SK-N-SH (cell line): ENCODE measurements around the gene TINAG. TPM values are rescaled to one million over a fixed set of nuclear protein-coding genes. Genes with fewer than 3 reads are reported as not detected.

Experiments used
- CTCF ChIA-PET: fragments of 300-600, 350-600 bp; formaldehyde crosslinking; extraction: SDS; loops from one replicate; lab custom pipeline; 2021; lab: Yijun Ruan, JAX
- POLR2A ChIA-PET: fragments of 350-600 bp; sonication (Branson Sonifier 250); formaldehyde crosslinking; extraction: SDS; loops from one replicate; lab custom pipeline; 2020; ENCODE audit warnings: antibody characterized with exemption, inconsistent platforms; lab: Yijun Ruan, JAX
- DNase-seq: peaks from one replicate; pipeline ENCODE4 v3.0.0; 2012
- H2AFZ ChIP-seq: fragments of 200-600 bp; sonication (generic); 2 replicates; pipeline ENCODE4 v1.8.1; 2016; ENCODE audit warnings: antibody characterized with exemption, mild to moderate bottlenecking, low read depth
- H3F3A ChIP-seq: fragments of 200-600 bp; sonication (generic); replicated peaks from 2 replicates; pipeline ENCODE3; 2016; ENCODE audit warnings: antibody characterized with exemption, mild to moderate bottlenecking; ENCODE audit not compliant: insufficient read depth
- H3K27ac ChIP-seq, 2 experiments: fragments of 200-500 bp in 1 of 2; fragments of 200-600 bp in 1 of 2; sonication (Bioruptor generic) in 1 of 2; sonication (generic), shearing (Covaris generic) in 1 of 2; 2 replicates each; pipeline versions ENCODE4 v1.5.1 to v1.6.1; 2014 to 2016; ENCODE audit warnings: low read depth in 2 of 2, inconsistent platforms in 1 of 2, low read length in 1 of 2, mild to moderate bottlenecking in 1 of 2, mixed read lengths in 1 of 2
- H3K27me3 ChIP-seq: fragments of 200-600 bp; sonication (generic), shearing (Covaris generic); 2 replicates; pipeline ENCODE4 v1.6.1; 2016; ENCODE audit warnings: mixed run types; ENCODE audit not compliant: insufficient read depth
- H3K36me3 ChIP-seq, 2 experiments: fragments of 200-500 bp in 1 of 2; fragments of 200-600 bp in 1 of 2; sonication (Bioruptor generic) in 1 of 2; sonication (generic) in 1 of 2; replicated peaks in 1 of 2; 2 replicates each; pipeline versions ENCODE3 to v1.5.1; 2014 to 2016; ENCODE audit warnings: low read length in 1 of 2, mild to moderate bottlenecking in 1 of 2; ENCODE audit not compliant: insufficient read depth in 2 of 2, control insufficient read depth in 1 of 2
- H3K4me1 ChIP-seq, 2 experiments: fragments of 200-500 bp in 1 of 2; fragments of 200-600 bp in 1 of 2; sonication (Bioruptor generic) in 1 of 2; sonication (generic), shearing (Covaris generic) in 1 of 2; 2 replicates each; pipeline versions ENCODE4 v1.5.1 to v1.6.1; 2014 to 2016; ENCODE audit warnings: low read depth in 1 of 2, low read length in 1 of 2, mixed run types in 1 of 2; ENCODE audit not compliant: insufficient read depth in 2 of 2, control insufficient read depth in 1 of 2
- H3K4me2 ChIP-seq: fragments of 200-600 bp; sonication (generic), shearing (Covaris generic); 2 replicates; pipeline ENCODE4 v1.6.1; 2017; ENCODE audit warnings: mixed run types
- H3K4me3 ChIP-seq, 2 experiments: fragments of 200-500 bp in 1 of 2; fragments of 200-600 bp in 1 of 2; sonication (Bioruptor generic) in 1 of 2; sonication (generic), shearing (Covaris generic) in 1 of 2; 2 replicates each; pipeline versions ENCODE4 v1.5.1 to v1.8.1; 2014 to 2016; ENCODE audit warnings: low read depth in 2 of 2, inconsistent platforms in 1 of 2, low read length in 1 of 2, mild to moderate bottlenecking in 1 of 2, mixed read lengths in 1 of 2, moderate library complexity in 1 of 2
- H3K79me2 ChIP-seq: fragments of 200-600 bp; sonication (generic); 2 replicates; pipeline ENCODE4 v1.8.1; 2017; ENCODE audit warnings: mild to moderate bottlenecking; ENCODE audit not compliant: insufficient read depth
- H3K9ac ChIP-seq: fragments of 200-600 bp; sonication (generic); 2 replicates; pipeline ENCODE4 v1.6.1; 2017; ENCODE audit warnings: mixed run types
- H3K9me2 ChIP-seq: fragments of 200-600 bp; sonication (generic); 2 replicates; pipeline ENCODE4 v1.6.1; 2017; ENCODE audit warnings: mixed run types
- H3K9me3 ChIP-seq: fragments of 200-600 bp; sonication (generic); 2 replicates; pipeline ENCODE4 v1.6.1; 2017; ENCODE audit warnings: mixed run types, mild to moderate bottlenecking, moderate library complexity
- H4K20me1 ChIP-seq: fragments of 200-600 bp; sonication (generic); 2 replicates; pipeline ENCODE4 v1.6.1; 2017; ENCODE audit warnings: mild to moderate bottlenecking, mixed run types; ENCODE audit not compliant: insufficient read depth
- CTCF ChIP-seq: fragments of 200-600 bp; sonication (generic); IDR thresholded peaks from 2 replicates; pipeline ENCODE4 v1.6.1; 2017; ENCODE audit warnings: antibody characterized with exemption, mild to moderate bottlenecking, moderate library complexity
- EP300 ChIP-seq, 2 experiments: IDR thresholded peaks; 2 replicates each; pipeline versions ENCODE4 v1.4.0 to v1.6.1; 2012; ENCODE audit warnings: borderline replicate concordance in 1 of 2, low read depth in 1 of 2, low read length in 1 of 2
- FOXM1 ChIP-seq: IDR thresholded peaks from 2 replicates; pipeline ENCODE4 v1.4.0; 2012; ENCODE audit warnings: low read depth, mild to moderate bottlenecking
- IRF3 ChIP-seq: fragments of 150-350 bp; IDR thresholded peaks from 2 replicates; pipeline ENCODE4 v1.6.1; 2016; ENCODE audit warnings: mild to moderate bottlenecking, low read depth, low read length
- MAX ChIP-seq: IDR thresholded peaks from 2 replicates; pipeline ENCODE4 v1.4.0; 2012; ENCODE audit warnings: low read depth
- MEF2A ChIP-seq: IDR thresholded peaks from 2 replicates; pipeline ENCODE4 v1.4.0; 2012; ENCODE audit warnings: low read depth, borderline replicate concordance
- NRF1 ChIP-seq: IDR thresholded peaks from 2 replicates; pipeline ENCODE4 v1.6.1; 2012; ENCODE audit warnings: low read depth, mild to moderate bottlenecking, low read length
- PBX3 ChIP-seq: IDR thresholded peaks from 2 replicates; pipeline ENCODE4; 2012
- POLR2AphosphoS5 ChIP-seq: IDR thresholded peaks from 2 replicates; pipeline ENCODE4 v1.6.1; 2012; ENCODE audit warnings: low read depth, low read length
- REST ChIP-seq: IDR thresholded peaks from 2 replicates; pipeline ENCODE4 v1.6.1; 2012; ENCODE audit warnings: mild to moderate bottlenecking, low read depth, low read length, moderate library complexity
- RFX5 ChIP-seq: IDR thresholded peaks from 2 replicates; pipeline ENCODE4 v1.6.1; 2012; ENCODE audit warnings: mild to moderate bottlenecking, improper control_type of control experiment, low read length
- SIN3A ChIP-seq: IDR thresholded peaks from 2 replicates; pipeline ENCODE4 v1.6.1; 2012; ENCODE audit warnings: low read depth, mild to moderate bottlenecking, low read length, moderate library complexity, borderline replicate concordance
- SMC3 ChIP-seq: IDR thresholded peaks from 2 replicates; pipeline ENCODE4 v1.6.1; 2012; ENCODE audit warnings: low read depth, low read length, improper control_type of control experiment
- TAF1 ChIP-seq: IDR thresholded peaks from 2 replicates; pipeline ENCODE4 v1.6.1; 2012; ENCODE audit warnings: low read depth, mild to moderate bottlenecking, low read length, moderate library complexity, borderline replicate concordance
- TEAD4 ChIP-seq: IDR thresholded peaks from 2 replicates; pipeline ENCODE4 v1.4.0; 2012; ENCODE audit warnings: mild to moderate bottlenecking, borderline replicate concordance; ENCODE audit not compliant: insufficient read depth
- USF2 ChIP-seq: fragments of 150-350 bp; IDR thresholded peaks from 2 replicates; pipeline ENCODE4 v1.6.1; 2017; ENCODE audit warnings: antibody characterized with exemption, low read length, low read depth, borderline replicate concordance
- WGBS: methylation state at CpG from one replicate; pipeline ENCODE4 v1.1.6; 2017; ENCODE audit warnings: low lambda C conversion rate; 5-methylcytosine and 5-hydroxymethylcytosine counted together
- polyA plus RNA-seq, 3 experiments: library from polyadenylated mRNA; depleted of rRNA; stranded (reverse); fragments of >200 nt; gene quantifications; 2 replicates each; pipeline ENCODE4 v1.2.3, GENCODE V29; 2012

The TINAG gene
- polyA plus RNA-seq, 1 of the 3 experiments (the other 2 are of a cell fraction), result 0.13 TPM

- no peak for TF ChIP-seq MEF2A
- TF ChIP-seq SIN3A, result no peak
- TF ChIP-seq MAX, result no peak
- TF ChIP-seq NRF1, result no peak
- no peak for TF ChIP-seq CTCF
- no peak for TF ChIP-seq SMC3
- no peak for TF ChIP-seq FOXM1
- TF ChIP-seq TAF1, result no peak
- no peak for TF ChIP-seq USF2
- no peak for TF ChIP-seq PBX3
- no peak for TF ChIP-seq IRF3
Measured at GRCh38 chr6:54308986-54309315, 710 bp downstream of the TINAG start (continued).

- H3K4me1 ChIP-seq, result no peaks in the 10 kb centered on the region
- H3K27me3 ChIP-seq, result no peaks in the 10 kb centered on the region
- H3K9me2 ChIP-seq, result no peaks in the 10 kb centered on the region
- H3K36me3 ChIP-seq, result peaks cover 0 to 4% of the 10 kb centered on the region in 2 experiments
- no peak overlapping the region for H3K9ac ChIP-seq
- CTCF ChIA-PET, result interaction anchor here (0.5 kb wide), 1 partner anchor 826 kb away, joined by 3 read pairs; no protein-coding TSS in a partner anchor
- no peak overlapping the region for H3K4me3 ChIP-seq
- no peaks in the 10 kb centered on the region for H3K79me2 ChIP-seq
- no peaks in the 10 kb centered on the region for H3K9me3 ChIP-seq
- H3K27ac ChIP-seq, result no peak overlapping the region
- no peak for DNase-seq
- 31% methylated on average over 1 of the region's 1 CpG for WGBS
- H2AFZ ChIP-seq, result peak overlapping the region; percentile 51; the same call in 1 of the 2 replicates
- H3F3A ChIP-seq, result no peaks in the 10 kb centered on the region
- POLR2A ChIA-PET, result no interaction called here
- no peak overlapping the region for H3K4me2 ChIP-seq
- no peaks in the 10 kb centered on the region for H4K20me1 ChIP-seq
- TF ChIP-seq PBX3, result no peak
- TF ChIP-seq USF2, result no peak
- TF ChIP-seq EP300 (IDR thresholded peaks at IDR 0.05; ENCODE audit: borderline replicate concordance in 1 of 2, low read depth in 1 of 2, low read length in 1 of 2), result no peak
- no peak for TF ChIP-seq POLR2AphosphoS5
- no peak for TF ChIP-seq REST
- TF ChIP-seq RFX5, result no peak
- no peak for TF ChIP-seq TAF1
- TF ChIP-seq TEAD4, result no peak
Measured at GRCh38 chr6:54310377-54311152, 2.3 kb downstream of the TINAG start.
